T-helper 9 cell (primary cell): ENCODE data around the gene GJC3.
"Not testable (repeated sequence)": the region's sequence is repeated elsewhere in the genome, so short reads cannot be mapped to it uniquely, and the experiment has no call there.

Experiments used
- DNase-seq: peaks from one replicate; pipeline ENCODE4 v3.0.0-alpha.2; 2020

Gene GJC3

GRCh38 chr7:99929730-99930053 is 272 bp upstream of the GJC3 start:
- no peak for DNase-seq

- DNase-seq, result no peak
Observed at GRCh38 chr7:99928188-99928587, 1.2 kb downstream of the GJC3 start.

DNA sequence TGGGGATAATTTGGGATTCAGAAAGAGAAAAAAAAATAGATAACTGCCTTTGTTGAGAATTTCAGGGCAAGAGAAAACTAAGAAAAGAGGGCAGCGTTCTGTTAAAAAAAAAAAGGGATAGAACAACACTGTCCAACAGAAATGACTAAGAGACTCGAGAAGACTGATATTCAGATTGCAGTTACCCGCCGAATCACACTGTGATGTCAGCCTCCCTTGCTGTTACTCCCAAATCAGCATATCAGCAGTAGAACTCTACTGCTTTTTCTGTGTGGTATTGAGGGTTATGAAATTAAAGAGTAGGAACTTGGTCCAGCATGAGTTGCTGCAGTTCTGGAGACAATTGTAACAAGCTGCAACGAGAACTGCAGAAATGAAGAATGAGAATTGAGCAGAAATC is 1.9 kb downstream of the GJC3 start:
- no peak for DNase-seq

GRCh38 chr7:99926321-99926720 is 3.1 kb downstream of the GJC3 start:
- no peak for DNase-seq

- no peak for DNase-seq
Observed at GRCh38 chr7:99923200-99923599, 6.2 kb downstream of the GJC3 start.

GRCh38 chr7:99920149-99920548 is 9.3 kb downstream of the GJC3 start:
- no peak for DNase-seq

- no peak for DNase-seq
Observed at GRCh38 chr7:99919814-99920112, 9.7 kb downstream of the GJC3 start.

GRCh38 chr7:99918959-99919813 is 10.2 kb downstream of the GJC3 start, which contains the start of gene TRIM4:
TRIM4 (minus strand) TSS chr7:99919530; CDS start chr7:99919401, 129 bp downstream.
- DNase-seq, result peak; percentile 78

- DNase-seq, result no peak
Observed at GRCh38 chr7:99910976-99911375, 18.4 kb downstream of the GJC3 start.

GRCh38 chr7:99901581-99901980 is 27.8 kb downstream of the GJC3 start:
- no peak for DNase-seq

- DNase-seq, result no peak
Observed at GRCh38 chr7:99899830-99900519, 29.4 kb downstream of the GJC3 start.

- no peak for DNase-seq
Observed at GRCh38 chr7:99898836-99899235, 30.6 kb downstream of the GJC3 start.

GRCh38 chr7:99898023-99898357 is 31.4 kb downstream of the GJC3 start:
- DNase-seq, result no peak

- no peak for DNase-seq
Observed at GRCh38 chr7:99897322-99898022, 31.9 kb downstream of the GJC3 start.

DNA sequence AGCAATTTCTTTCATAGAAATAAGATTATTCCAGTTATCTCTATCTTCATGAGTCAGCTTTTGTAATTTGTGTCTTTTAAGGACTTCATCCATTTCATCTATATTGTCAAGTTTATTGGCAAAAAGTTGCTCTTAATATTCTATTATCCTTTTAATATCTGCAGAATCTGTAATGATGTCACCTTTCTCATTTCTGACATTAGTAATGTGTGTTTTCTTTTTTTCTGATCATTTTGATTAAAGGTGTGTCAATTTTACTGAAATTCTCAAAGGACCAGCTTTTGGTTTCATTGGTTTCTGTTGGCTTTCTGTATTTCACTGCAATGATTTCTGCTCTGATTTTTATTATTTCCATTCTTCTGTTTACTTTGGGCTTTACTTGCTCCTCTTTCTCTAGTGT is 34.7 kb downstream of the GJC3 start:
- no peak for DNase-seq

GRCh38 chr7:99893280-99893679 is 36.1 kb downstream of the GJC3 start:
- no peak for DNase-seq

DNA sequence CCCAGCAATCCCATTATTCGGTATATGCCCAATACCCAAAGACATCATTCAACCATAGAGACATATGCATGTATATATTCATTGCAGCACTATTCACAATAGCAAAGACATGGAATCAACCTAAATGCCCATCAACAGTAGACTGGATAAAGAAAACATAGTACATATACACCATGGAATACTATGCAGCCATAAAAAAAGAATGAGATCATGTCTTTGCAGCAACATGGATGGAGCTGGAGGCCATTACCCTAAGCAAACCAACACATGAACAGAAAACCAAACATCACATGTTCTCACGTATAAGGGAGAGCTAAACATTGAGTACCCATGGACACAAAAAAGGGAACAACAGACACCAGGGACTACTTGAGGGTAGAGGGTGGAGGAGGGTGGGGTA is 39.1 kb downstream of the GJC3 start:
- not testable (repeated sequence) for DNase-seq

GRCh38 chr7:99888366-99888765 is 41.1 kb downstream of the GJC3 start:
- DNase-seq, result not testable (repeated sequence)

DNA sequence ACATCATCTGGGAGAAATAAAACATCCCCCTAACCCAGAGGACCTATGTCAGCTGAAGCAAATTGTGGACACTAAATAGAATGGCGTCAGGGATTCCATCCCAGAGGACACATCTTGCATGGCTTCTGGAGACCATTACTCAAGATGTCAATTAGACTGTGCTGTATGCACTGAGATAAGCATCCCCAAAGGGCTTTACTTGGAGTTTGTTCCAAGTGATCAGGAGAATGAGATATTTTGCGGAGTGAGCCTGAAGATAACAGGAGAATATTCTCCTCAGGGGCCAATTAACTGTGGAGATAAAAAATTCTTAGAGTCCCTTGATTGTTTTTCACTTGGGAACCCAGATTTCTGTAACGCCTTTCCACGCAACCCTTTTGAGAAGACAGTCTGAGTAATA is 48.0 kb downstream of the GJC3 start:
- DNase-seq, result no peak

DNA sequence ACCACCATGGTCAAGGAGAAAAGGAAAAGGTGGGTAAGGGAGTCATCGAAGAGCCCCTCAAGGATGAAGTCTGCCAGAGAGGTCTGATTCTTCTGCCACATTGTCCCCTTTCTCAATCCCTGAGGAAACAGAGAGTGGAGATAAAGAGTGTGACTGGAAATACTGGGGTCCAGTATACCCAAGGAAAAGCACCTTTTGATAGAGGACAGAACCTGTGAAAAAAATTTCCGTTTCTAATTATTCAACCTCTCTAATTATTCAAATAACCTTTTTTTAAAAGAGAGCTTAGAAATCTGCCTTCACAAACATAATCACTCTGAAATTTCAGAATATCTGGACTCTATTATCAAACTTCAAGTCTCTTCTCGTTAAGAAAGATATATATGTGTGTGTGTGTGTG is 52.5 kb downstream of the GJC3 start, which contains the start of gene OR2AE1:
TSS of gene OR2AE1 (minus strand) at position 101 of the 400 bp plus-strand sequence. CDS start at position 101, 0 bp downstream.
- no peak for DNase-seq

DNA sequence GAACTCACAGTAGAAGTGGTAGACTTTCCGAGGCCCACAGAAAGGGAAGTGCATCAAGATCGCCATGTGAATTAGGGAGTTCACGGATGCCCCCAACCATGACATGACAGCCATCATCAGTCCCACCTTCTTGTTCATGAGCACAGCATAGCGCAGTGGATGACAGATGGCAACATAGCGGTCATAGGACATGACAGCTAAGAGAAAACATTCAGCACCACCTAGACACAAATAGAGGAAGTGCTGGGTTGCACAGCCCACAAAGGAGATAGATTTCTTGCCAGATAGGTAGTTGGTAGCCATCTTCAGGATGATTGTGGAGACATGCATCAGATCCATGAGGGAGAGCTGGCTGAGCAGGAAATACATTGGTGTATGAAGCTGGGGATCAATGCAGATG is 52.9 kb downstream of the GJC3 start:
- no peak for DNase-seq
